Dedifferentiated amniotic fluid mesenchymal stem cell (primary cell): Measurements from ENCODE around the gene LYSMD1.

Source experiments
- DNase-seq: peaks from one replicate; pipeline ENCODE4 v3.0.0-alpha.2; 2016; ENCODE audit errors: extremely low spot score

LYSMD1 gene

GRCh38 chr1:151142411-151143056, 23.2 kb downstream of the LYSMD1 start:
- no peak for DNase-seq

- DNase-seq: no peak
These were observed 27.9 kb downstream of the LYSMD1 start for GRCh38 chr1:151137789-151138188.

- DNase-seq: no peak
These were observed 30.0 kb downstream of the LYSMD1 start for GRCh38 chr1:151135433-151136385.

GRCh38 chr1:151134991-151135390, 30.7 kb downstream of the LYSMD1 start:
- no peak for DNase-seq

- DNase-seq: no peak
These were observed 31.3 kb downstream of the LYSMD1 start for GRCh38 chr1:151134396-151134795.

- DNase-seq: no peak
These were observed 32.5 kb downstream of the LYSMD1 start for GRCh38 chr1:151133018-151133806.

- no peak for DNase-seq
These were observed 33.2 kb downstream of the LYSMD1 start for GRCh38 chr1:151132335-151133017.

GRCh38 chr1:151131701-151132334, 33.9 kb downstream of the LYSMD1 start:
- DNase-seq: no peak

- no peak for DNase-seq
These were observed 34.6 kb downstream of the LYSMD1 start for GRCh38 chr1:151130987-151131586.

- no peak for DNase-seq
These were observed 36.9 kb downstream of the LYSMD1 start for GRCh38 chr1:151128800-151129199.

GRCh38 chr1:151124763-151125403, 40.8 kb downstream of the LYSMD1 start:
- DNase-seq: no peak

- no peak for DNase-seq
These were observed 51.8 kb downstream of the LYSMD1 start for GRCh38 chr1:151113877-151114276.
